Measurements from ENCODE around the gene TNS4. TPM values are rescaled to one million over a fixed set of nuclear protein-coding genes. Genes with fewer than 3 reads are reported as not detected.
A peak's percentile ranks its signal among the peaks of the same experiment; 100 is the strongest.

The TNS4 gene
- total and polyA plus RNA-seq, 9 of the 15 experiments (the other 6 are each of a cell fraction or from before 2014, with no cell fraction given) = 0.04 to 0.73 (median 0.24) TPM; not detected in 1

GRCh38 chr17:40516581-40517285 lies 15.3 kb upstream of the TNS4 start (continued):
- no peak for TF ChIP-seq MLX (CRISPR knock-in tag; conservative IDR thresholded peaks at IDR 0.05)
- no peak for TF ChIP-seq SMARCC2 (IDR thresholded peaks at IDR 0.05; ENCODE audit: low read depth)
- peak; percentile 43; the same call in 1 of the 2 replicates for TF ChIP-seq ZNF311 (CRISPR knock-in tag; IDR thresholded peaks at IDR 0.05)
- TF ChIP-seq RB1 (IDR thresholded peaks at IDR 0.05; ENCODE audit: low read depth) = no peak
- TF ChIP-seq ZNF589 (CRISPR knock-in tag; IDR thresholded peaks at IDR 0.05; ENCODE audit: low read depth) = no peak
- peak; percentile 99 for TF ChIP-seq ZEB2 (IDR thresholded peaks at IDR 0.05)
- peak; percentile 77; the same call in 1 of the 2 replicates for TF ChIP-seq ZNF592 (IDR thresholded peaks at IDR 0.05)
- no peak for TF ChIP-seq MED1 (CRISPR knock-in tag; IDR thresholded peaks at IDR 0.05; ENCODE audit: borderline replicate concordance)
- TF ChIP-seq NFIC (IDR thresholded peaks at IDR 0.05) = peak; percentile 59
- TF ChIP-seq ELF2 (CRISPR knock-in tag; IDR thresholded peaks at IDR 0.05) = no peak
- peak; percentile 93 for TF ChIP-seq ARID1B (IDR thresholded peaks at IDR 0.05)
- no peak for TF ChIP-seq PATZ1 (CRISPR knock-in tag; IDR thresholded peaks at IDR 0.05; ENCODE audit: borderline replicate concordance)
- TF ChIP-seq NRF1 (conservative IDR thresholded peaks at IDR 0.05 in 1 of 2, IDR thresholded peaks at IDR 0.05 in 1 of 2) = 0 out of 4 replicates have a peak, but pooled peaks of 1 of the 2 experiments have one; percentile 12
- TF ChIP-seq HDAC1 (IDR thresholded peaks at IDR 0.05) = peak in 1 of 2 experiments; percentile 66; a peak in 2 of 4 replicates
- no peak for TF ChIP-seq POLR3A (IDR thresholded peaks at IDR 0.05; ENCODE audit: borderline replicate concordance, extremely low read depth, insufficient read depth, insufficient read length)
- 0 out of 2 replicates have a peak, but pooled peaks have one; percentile 6 for TF ChIP-seq GATA2 (CRISPR knock-in tag; IDR thresholded peaks at IDR 0.05)
- peak in 1 of 2 experiments; percentile 40 for TF ChIP-seq NCOA2 (IDR thresholded peaks at IDR 0.05; ENCODE audit: partially characterized antibody in 2 of 2)
- peak; percentile 88 for TF ChIP-seq KLF16 (IDR thresholded peaks at IDR 0.05)
- TF ChIP-seq BRCA1 (IDR thresholded peaks at IDR 0.05) = no peak
- no peak for TF ChIP-seq BRCA1 (CRISPR knock-in tag; IDR thresholded peaks at IDR 0.05)

Data from K562 (cell line).